KMS-11 (cell line): ENCODE results near the gene CARD10.

Experiments
- H2AFZ ChIP-seq: fragments of 200-600 bp; sonication (generic); 2 replicates; pipeline ENCODE4 v1.6.1; 2016; ENCODE audit warnings: antibody characterized with exemption, mixed run types, low read depth
- H3K27ac ChIP-seq: fragments of 200-600 bp; sonication (generic); 2 replicates; pipeline ENCODE4 v1.6.1; 2016; ENCODE audit warnings: mild to moderate bottlenecking, mixed run types
- H3K27me3 ChIP-seq: fragments of 200-600 bp; sonication (generic); 2 replicates; pipeline ENCODE4 v1.6.1; 2017; ENCODE audit warnings: mild to moderate bottlenecking, low read depth, mixed run types, moderate library complexity; ENCODE audit not compliant: insufficient read depth
- H3K36me3 ChIP-seq: fragments of 200-600 bp; sonication (generic); 2 replicates; pipeline ENCODE4 v1.6.1; 2017; ENCODE audit warnings: mild to moderate bottlenecking, mixed run types; ENCODE audit not compliant: insufficient read depth
- H3K4me1 ChIP-seq: fragments of 200-600 bp; sonication (generic); 2 replicates; pipeline ENCODE4 v1.6.1; 2016; ENCODE audit warnings: mild to moderate bottlenecking, low read depth, mixed run types; ENCODE audit not compliant: poor library complexity, severe bottlenecking
- H3K4me2 ChIP-seq: fragments of 200-600 bp; sonication (generic); 2 replicates; pipeline ENCODE4 v1.7.0; 2016; ENCODE audit warnings: mild to moderate bottlenecking, mixed run types
- H3K4me3 ChIP-seq: fragments of 200-600 bp; sonication (generic); IDR thresholded peaks from 2 replicates; pipeline ENCODE4 v1.6.1; 2017; ENCODE audit warnings: low read depth, low read length, mixed read lengths; ENCODE audit not compliant: insufficient read depth
- H3K79me2 ChIP-seq: fragments of 200-600 bp; sonication (generic); 2 replicates; pipeline ENCODE4 v1.6.1; 2016; ENCODE audit warnings: low read depth, mixed run types; ENCODE audit not compliant: insufficient read depth
- H3K9ac ChIP-seq: fragments of 200-600 bp; sonication (generic); 2 replicates; pipeline ENCODE4 v1.6.1; 2016; ENCODE audit warnings: mild to moderate bottlenecking, mixed run types
- H4K20me1 ChIP-seq: fragments of 200-600 bp; sonication (generic); 2 replicates; pipeline ENCODE4 v1.6.1; 2016; ENCODE audit warnings: mild to moderate bottlenecking, mixed run types; ENCODE audit not compliant: insufficient read depth
- CTCF ChIP-seq: fragments of 200-600 bp; sonication (generic); conservative IDR thresholded peaks from 2 replicates; pipeline ENCODE4 v1.6.1; 2017; ENCODE audit warnings: low read depth, mild to moderate bottlenecking, antibody characterized with exemption, low read length, moderate library complexity, mixed read lengths

The CARD10 gene

GRCh38 chr22:37479196-37479595 lies 40.0 kb downstream of the CARD10 start:
- Histone ChIP-seq H3K9ac (no peak overlapping the region), H3K4me2 (no peak overlapping the region), H3K27me3 (no peaks in the 10 kb centered on the region), H3K4me3 (no peak overlapping the region), H2AFZ (no peak overlapping the region), H3K4me1 (peaks cover 6% of the 10 kb centered on the region), H3K36me3 (no peaks in the 10 kb centered on the region; the same call in 1 of the 2 replicates), H4K20me1 (no peaks in the 10 kb centered on the region), H3K79me2 (peaks cover 38% of the 10 kb centered on the region), H3K27ac (no peak overlapping the region)
- TF ChIP-seq CTCF = no peak

GRCh38 chr22:37476389-37477329 lies 42.6 kb downstream of the CARD10 start:
- Histone ChIP-seq H2AFZ (no peak overlapping the region), H3K4me3 (no peak overlapping the region), H3K27me3 (no peaks in the 10 kb centered on the region), H3K27ac (no peak overlapping the region), H3K36me3 (no peaks in the 10 kb centered on the region; the same call in 1 of the 2 replicates), H3K4me1 (no peaks in the 10 kb centered on the region), H4K20me1 (no peaks in the 10 kb centered on the region), H3K79me2 (peaks cover 13% of the 10 kb centered on the region), H3K4me2 (no peak overlapping the region), H3K9ac (no peak overlapping the region)
- no peak for TF ChIP-seq CTCF

GRCh38 chr22:37474447-37475090 lies 44.6 kb downstream of the CARD10 start:
- no peaks in the 10 kb centered on the region; the same call in 1 of the 2 replicates for H3K36me3 ChIP-seq

More at GRCh38 chr22:37474447-37475090, 44.6 kb downstream of the CARD10 start:
- no peak overlapping the region for H3K4me2 ChIP-seq
- no peaks in the 10 kb centered on the region for H3K79me2 ChIP-seq
- no peaks in the 10 kb centered on the region for H3K27me3 ChIP-seq
- no peaks in the 10 kb centered on the region for H3K4me1 ChIP-seq
- no peak overlapping the region for H3K27ac ChIP-seq
- no peak for TF ChIP-seq CTCF
- no peak overlapping the region for H3K9ac ChIP-seq
- no peak overlapping the region for H3K4me3 ChIP-seq
- no peak overlapping the region for H2AFZ ChIP-seq
- H4K20me1 ChIP-seq = no peaks in the 10 kb centered on the region
